CD14-positive monocyte (primary cell): ENCODE measurements around the gene APCS. TPM values are rescaled to one million over a fixed set of nuclear protein-coding genes. Genes with fewer than 3 reads are reported as not detected.

ENCODE experiments used
- DNase-seq, 3 donors: peaks; one replicate each; pipeline ENCODE4 v3.0.0-alpha.2; 2011 to 2022
- H2AFZ ChIP-seq: 2 replicates; pipeline ENCODE4 v1.6.0; 2012; ENCODE audit warnings: mild to moderate bottlenecking, low read depth, low read length, inconsistent platforms; ENCODE audit not compliant: insufficient read depth, poor library complexity, severe bottlenecking
- H3K27ac ChIP-seq, 2 donors: 1 replicate in 1 of 2; 2 replicates in 1 of 2; pipeline ENCODE4 v1.5.1; 2012 to 2013; ENCODE audit warnings: low read length in 2 of 2, control low read depth in 1 of 2, inconsistent platforms in 1 of 2, low read depth in 1 of 2, mild to moderate bottlenecking in 1 of 2
- H3K27me3 ChIP-seq, 2 donors: one replicate each; pipeline versions ENCODE4 v1.6.0 to v1.6.1; 2011 to 2013; ENCODE audit warnings: low read length in 2 of 2; ENCODE audit not compliant: control insufficient read depth in 2 of 2, insufficient read depth in 2 of 2
- H3K36me3 ChIP-seq, 2 donors: replicated peaks in 1 of 2; 1 replicate in 1 of 2; 2 replicates in 1 of 2; pipeline versions ENCODE4 v1.5.1 to v1.6.1; 2012 to 2013; ENCODE audit warnings: low read length in 2 of 2, control low read depth in 1 of 2, inconsistent platforms in 1 of 2, mild to moderate bottlenecking in 1 of 2; ENCODE audit not compliant: insufficient read depth in 2 of 2, control insufficient read depth in 1 of 2
- H3K4me1 ChIP-seq, 2 donors: 1 replicate in 1 of 2; 2 replicates in 1 of 2; pipeline versions ENCODE4 v1.5.1 to v1.6.1; 2012 to 2013; ENCODE audit warnings: low read length in 2 of 2, control low read depth in 1 of 2, inconsistent platforms in 1 of 2, mild to moderate bottlenecking in 1 of 2, moderate library complexity in 1 of 2; ENCODE audit not compliant: insufficient read depth in 2 of 2, control insufficient read depth in 1 of 2
- H3K4me2 ChIP-seq: replicated peaks from 2 replicates; pipeline ENCODE3; 2012; ENCODE audit warnings: low read length, moderate library complexity, mild to moderate bottlenecking; ENCODE audit not compliant: poor library complexity, severe bottlenecking; ENCODE audit errors: extremely low read depth
- H3K4me3 ChIP-seq, 3 experiments: fragments of 200-600 bp in 1 of 3; sonication (generic) in 1 of 3; replicated peaks in 1 of 3; 1 replicate in 2 of 3; 2 replicates in 1 of 3; pipeline ENCODE4 v1.5.1; 2011 to 2013; ENCODE audit warnings: low read length in 3 of 3, mild to moderate bottlenecking in 3 of 3, control low read depth in 2 of 3, low read depth in 2 of 3, inconsistent platforms in 1 of 3, moderate library complexity in 1 of 3
- H3K79me2 ChIP-seq: 2 replicates; pipeline ENCODE4 v1.6.0; 2012; ENCODE audit warnings: mild to moderate bottlenecking, control low read depth, inconsistent platforms, low read length, moderate library complexity; ENCODE audit not compliant: insufficient read depth
- H3K9ac ChIP-seq: 2 replicates; pipeline ENCODE4 v1.6.0; 2017; ENCODE audit warnings: low read length, mild to moderate bottlenecking; ENCODE audit not compliant: insufficient read depth, poor library complexity, severe bottlenecking
- H3K9me3 ChIP-seq, 2 donors: replicated peaks in 1 of 2; 1 replicate in 1 of 2; 2 replicates in 1 of 2; pipeline versions ENCODE4 v1.5.1 to v1.6.1; 2012 to 2013; ENCODE audit warnings: low read length in 2 of 2, control low read depth in 1 of 2; ENCODE audit not compliant: control insufficient read depth in 1 of 2, insufficient read depth in 1 of 2
- H4K20me1 ChIP-seq: 2 replicates; pipeline ENCODE4 v1.6.0; 2012; ENCODE audit warnings: mild to moderate bottlenecking, low read length, control low read depth, moderate library complexity; ENCODE audit not compliant: insufficient read depth
- H3K27ac Mint-ChIP-seq, 7 donors: one replicate each; pipeline ENCODE4 v1.8.0; 2020; ENCODE audit warnings: mild to moderate bottlenecking in 7 of 7, mixed read lengths in 7 of 7, moderate library complexity in 6 of 7, inconsistent platforms in 2 of 7
- H3K27me3 Mint-ChIP-seq, 3 donors: one replicate each; pipeline ENCODE4 v1.8.0; 2021 to 2022; ENCODE audit warnings: low read depth in 3 of 3, mild to moderate bottlenecking in 3 of 3, mixed read lengths in 3 of 3, moderate library complexity in 3 of 3, inconsistent platforms in 1 of 3
- H3K36me3 Mint-ChIP-seq, 2 donors: one replicate each; pipeline ENCODE4 v1.8.0; 2020; ENCODE audit warnings: mixed read lengths in 2 of 2, inconsistent platforms in 1 of 2, mild to moderate bottlenecking in 1 of 2
- H3K4me1 Mint-ChIP-seq: one replicate; pipeline ENCODE4 v1.8.0; 2020; ENCODE audit warnings: mild to moderate bottlenecking, mixed read lengths
- H3K4me3 Mint-ChIP-seq, 2 donors: one replicate each; pipeline ENCODE4 v1.8.0; 2020; ENCODE audit warnings: mild to moderate bottlenecking in 2 of 2, mixed read lengths in 2 of 2, moderate library complexity in 1 of 2
- H3K9me3 Mint-ChIP-seq, 7 donors: one replicate each; pipeline ENCODE4 v1.8.0; 2020 to 2022; ENCODE audit warnings: mixed read lengths in 7 of 7, mild to moderate bottlenecking in 6 of 7, moderate library complexity in 6 of 7, inconsistent platforms in 2 of 7
- WGBS: methylation state at CpG from one replicate; pipeline ENCODE4 v1.1.5; 2013; ENCODE audit warnings: missing lambda C conversion rate; ENCODE audit not compliant: insufficient coverage; 5-methylcytosine and 5-hydroxymethylcytosine counted together
- intact Hi-C, 2 donors: fragments of 100-400 bp; cut with micrococcal nuclease; formaldehyde crosslinking; loops; one replicate each; pipeline versions ENCODE4 v1.15.0 to v1.15.1; 2023
- polyA plus RNA-seq, 3 donors: library from polyadenylated mRNA; depleted of rRNA in 1 of 3; unstranded in 2 of 3; stranded (reverse) in 1 of 3; fragments of 300-500 nt in 2 of 3; fragments of >200 nt in 1 of 3; fragmentation: Illumina TruSeq in 2 of 3; gene quantifications; 1 replicate in 2 of 3; 2 replicates in 1 of 3; pipeline ENCODE4 v1.2.3, GENCODE V29; 2012 to 2021
- TF ChIP-seq, protein P1 (sequence below): fragments of 200-600 bp; IDR thresholded peaks from one replicate; pipeline ENCODE4 v1.8.0; 2022; ENCODE audit warnings: antibody characterized with exemption, mild to moderate bottlenecking

The APCS gene
- polyA plus RNA-seq, 3 donors, result not detected

DNA sequence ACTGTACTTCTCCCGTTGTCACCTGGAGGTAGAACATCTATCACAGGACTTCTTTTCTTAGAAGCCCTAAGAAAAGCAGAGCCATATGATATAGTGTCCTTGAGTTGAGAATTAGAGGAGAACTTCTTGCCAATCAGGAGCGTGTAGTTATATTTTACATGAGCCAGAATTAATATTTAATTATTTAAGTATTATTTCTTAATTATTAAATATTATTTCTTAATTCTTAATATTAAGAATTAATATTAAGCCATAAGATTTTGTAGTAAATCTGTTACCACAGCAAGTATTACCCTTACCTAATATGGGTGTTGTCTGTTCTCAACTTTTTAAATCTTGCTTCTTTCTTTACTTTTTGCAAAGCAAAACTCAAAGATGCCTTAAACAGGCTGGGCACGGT, 10.2 kb upstream of the APCS start:
- Histone ChIP-seq H3K27me3 (no peaks in the 10 kb centered on the region), H3K4me3 (no peak overlapping the region), H3K27ac (no peak overlapping the region), H3K9me3 (peaks cover 0 to 3% of the 10 kb centered on the region in 2 donors), H3K4me1 (no peaks in the 10 kb centered on the region), H4K20me1 (no peaks in the 10 kb centered on the region), H3K79me2 (no peaks in the 10 kb centered on the region), H3K9ac (no peak overlapping the region), H2AFZ (no peak overlapping the region), H3K36me3 (no peaks in the 10 kb centered on the region), H3K4me2 (no peak overlapping the region)
- TF ChIP-seq, protein P1, sequence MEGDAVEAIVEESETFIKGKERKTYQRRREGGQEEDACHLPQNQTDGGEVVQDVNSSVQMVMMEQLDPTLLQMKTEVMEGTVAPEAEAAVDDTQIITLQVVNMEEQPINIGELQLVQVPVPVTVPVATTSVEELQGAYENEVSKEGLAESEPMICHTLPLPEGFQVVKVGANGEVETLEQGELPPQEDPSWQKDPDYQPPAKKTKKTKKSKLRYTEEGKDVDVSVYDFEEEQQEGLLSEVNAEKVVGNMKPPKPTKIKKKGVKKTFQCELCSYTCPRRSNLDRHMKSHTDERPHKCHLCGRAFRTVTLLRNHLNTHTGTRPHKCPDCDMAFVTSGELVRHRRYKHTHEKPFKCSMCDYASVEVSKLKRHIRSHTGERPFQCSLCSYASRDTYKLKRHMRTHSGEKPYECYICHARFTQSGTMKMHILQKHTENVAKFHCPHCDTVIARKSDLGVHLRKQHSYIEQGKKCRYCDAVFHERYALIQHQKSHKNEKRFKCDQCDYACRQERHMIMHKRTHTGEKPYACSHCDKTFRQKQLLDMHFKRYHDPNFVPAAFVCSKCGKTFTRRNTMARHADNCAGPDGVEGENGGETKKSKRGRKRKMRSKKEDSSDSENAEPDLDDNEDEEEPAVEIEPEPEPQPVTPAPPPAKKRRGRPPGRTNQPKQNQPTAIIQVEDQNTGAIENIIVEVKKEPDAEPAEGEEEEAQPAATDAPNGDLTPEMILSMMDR, result no peak
- intact Hi-C loops, result no loop called here
- H3K27ac Mint-ChIP-seq, result no peak overlapping the region
- no peaks in the 10 kb centered on the region for H3K4me1 Mint-ChIP-seq
- no peak overlapping the region for H3K4me3 Mint-ChIP-seq
- DNase-seq, result no peak
- peaks cover 0 to 2% (median 0%) of the 10 kb centered on the region in 3 donors for H3K27me3 Mint-ChIP-seq
- H3K9me3 Mint-ChIP-seq, result peaks cover 5 to 20% (median 14%) of the 10 kb centered on the region in 7 donors
- WGBS, result no CpG with 5 or more reads among the region's 3 CpGs
- H3K36me3 Mint-ChIP-seq, result no peaks in the 10 kb centered on the region

- Histone ChIP-seq H3K4me3 (no peak overlapping the region), H3K36me3 (no peaks in the 10 kb centered on the region), H4K20me1 (no peaks in the 10 kb centered on the region), H3K9ac (no peak overlapping the region), H3K79me2 (no peaks in the 10 kb centered on the region), H3K9me3 (peaks cover 0 to 3% of the 10 kb centered on the region in 2 donors), H3K4me2 (no peak overlapping the region), H3K27ac (no peak overlapping the region), H2AFZ (no peak overlapping the region), H3K4me1 (no peaks in the 10 kb centered on the region), H3K27me3 (no peaks in the 10 kb centered on the region)
- intact Hi-C loops, result no loop called here
- Mint-ChIP-seq H3K4me1 (no peaks in the 10 kb centered on the region), H3K36me3 (no peaks in the 10 kb centered on the region), H3K27me3 (peaks cover 0 to 2% (median 2%) of the 10 kb centered on the region in 3 donors), H3K27ac (no peak overlapping the region), H3K4me3 (no peak overlapping the region), H3K9me3 (peaks cover 0 to 5% (median 2%) of the 10 kb centered on the region in 7 donors)
- TF ChIP-seq, protein P1, result no peak
- no CpG with 5 or more reads among the region's 3 CpGs for WGBS
- DNase-seq, result no peak
Observed at GRCh38 chr1:159580340-159580739, 7.3 kb upstream of the APCS start.
